Esophagus muscularis mucosa (tissue), 4 donors: ENCODE measurements around the gene CRACR2B. TPM values are rescaled to one million over a fixed set of nuclear protein-coding genes. Genes with fewer than 3 reads are reported as not detected.

Experiments used
- DNase-seq: peaks from one replicate; pipeline ENCODE4 v3.0.0-alpha.2; 2017; ENCODE audit errors: extremely low spot score
- H3K27ac ChIP-seq, 4 donors: fragments of 200-600 bp; sonication (generic); replicated peaks in 1 of 4; 1 replicate in 3 of 4; 2 replicates in 1 of 4; pipeline ENCODE4 v1.5.1; 2016 to 2019; ENCODE audit warnings: mild to moderate bottlenecking in 1 of 4
- H3K27me3 ChIP-seq, 4 donors: fragments of 200-600 bp; sonication (generic); one replicate each; pipeline versions ENCODE4 v1.5.1 to v1.6.0; 2016 to 2019
- H3K36me3 ChIP-seq, 4 donors: fragments of 200-600 bp; sonication (generic); one replicate each; pipeline ENCODE4 v1.5.1; 2016 to 2019
- H3K4me1 ChIP-seq, 4 donors: fragments of 200-600 bp; sonication (generic); one replicate each; pipeline ENCODE4 v1.5.1; 2016 to 2019
- H3K4me3 ChIP-seq, 4 donors: fragments of 200-600 bp; sonication (generic); 1 replicate in 2 of 4; 2 replicates in 2 of 4; pipeline ENCODE4 v1.5.1; 2016 to 2019; ENCODE audit warnings: mild to moderate bottlenecking in 4 of 4, moderate library complexity in 1 of 4
- H3K9me3 ChIP-seq, 4 donors: fragments of 200-600 bp; sonication (generic); 1 replicate in 3 of 4; 2 replicates in 1 of 4; pipeline ENCODE4 v1.5.1; 2016 to 2019
- CTCF ChIP-seq, 3 experiments: fragments of 200-600 bp in 2 of 3; fragments of 450-650 bp in 1 of 3; sonication (generic) in 2 of 3; IDR thresholded peaks; one replicate each; pipeline ENCODE4 v1.5.1; 2017 to 2019; ENCODE audit warnings: antibody characterized with exemption in 3 of 3, mild to moderate bottlenecking in 2 of 3, moderate library complexity in 1 of 3
- EP300 ChIP-seq: sonication (generic); formaldehyde crosslinking; IDR thresholded peaks from one replicate; pipeline ENCODE4 v1.6.1; 2017; ENCODE audit warnings: antibody characterized with exemption
- POLR2A ChIP-seq: fragments of 450-650 bp; IDR thresholded peaks from one replicate; pipeline ENCODE4 v1.6.1; 2017; ENCODE audit warnings: antibody characterized with exemption, moderate library complexity, mild to moderate bottlenecking, low read depth
- POLR2AphosphoS5 ChIP-seq, 2 donors: sonication (generic); formaldehyde crosslinking; IDR thresholded peaks; one replicate each; pipeline ENCODE4 v1.6.1; 2017; ENCODE audit warnings: antibody characterized with exemption in 2 of 2
- WGBS: methylation state at CpG from one replicate; pipeline ENCODE4 v1.1.5; 2018; 5-methylcytosine and 5-hydroxymethylcytosine counted together
- intact Hi-C: fragments of 100-400 bp; cut with DNase I; formaldehyde crosslinking; loops from one replicate; pipeline ENCODE4 v1.15.1; 2023
- total RNA-seq, 4 donors: library from RNA; depleted of rRNA; stranded (reverse); fragments of >200 nt; gene quantifications; one replicate each; pipeline versions ENCODE4 v1.1.0 to v1.2.1, GENCODE V29; 2016

CRACR2B gene
- total RNA-seq, 4 donors from 2014 or later, result 5.3 to 8.4 (median 7.0) TPM

- intact Hi-C loops, result no loop called here
- Histone ChIP-seq H3K27ac (peak overlapping the region; percentile 88 to 93 (median 90)), H3K27me3 (peaks cover 0 to 37% (median 25%) of the 10 kb centered on the region in 4 donors), H3K4me3 (peak overlapping the region; percentile 78 to 94 (median 84)), H3K4me1 (peaks cover 77 to 95% (median 92%) of the 10 kb centered on the region in 4 donors), H3K36me3 (peaks cover 23 to 32% (median 31%) of the 10 kb centered on the region in 4 donors), H3K9me3 (no peaks in the 10 kb centered on the region)
- 34% methylated on average over 9 of the region's 9 CpGs for WGBS
- DNase-seq, result no peak
- TF ChIP-seq POLR2AphosphoS5 (IDR thresholded peaks at IDR 0.05), result peak; percentile 45 to 51
- no peak for TF ChIP-seq EP300
- no peak for TF ChIP-seq POLR2A
- TF ChIP-seq CTCF (IDR thresholded peaks at IDR 0.05), result no peak
These were observed 6.2 kb downstream of the CRACR2B start for GRCh38 chr11:833849-834311.

- H3K27me3 ChIP-seq, result peaks cover 0 to 29% (median 18%) of the 10 kb centered on the region in 4 donors
- H3K36me3 ChIP-seq, result peaks cover 29 to 40% (median 39%) of the 10 kb centered on the region in 4 donors
- H3K27ac ChIP-seq, result peak overlapping the region; percentile 88 to 93 (median 90)
- H3K4me1 ChIP-seq, result peaks cover 74 to 95% (median 90%) of the 10 kb centered on the region in 4 donors
- DNase-seq, result no peak
- 17% methylated on average over 13 of the region's 31 CpGs for WGBS
- TF ChIP-seq POLR2AphosphoS5 (IDR thresholded peaks at IDR 0.05) (peak; percentile 84 to 88), EP300 (no peak), POLR2A (peak; percentile 49), CTCF (IDR thresholded peaks at IDR 0.05) (peak in 1 of 3 experiments; percentile 8)
- no peaks in the 10 kb centered on the region for H3K9me3 ChIP-seq
- H3K4me3 ChIP-seq, result peak overlapping the region; percentile 78 to 94 (median 84)
- intact Hi-C loops, result no loop called here
These were observed 6.9 kb downstream of the CRACR2B start for GRCh38 chr11:834371-835316.

- intact Hi-C loops, result no loop called here
- Histone ChIP-seq H3K27ac (peak overlapping the region; percentile 88 to 93 (median 90)), H3K27me3 (peaks cover 0 to 13% (median 3%) of the 10 kb centered on the region in 4 donors), H3K4me1 (peaks cover 69 to 95% (median 91%) of the 10 kb centered on the region in 4 donors), H3K4me3 (no peak overlapping the region), H3K36me3 (peaks cover 35 to 56% (median 53%) of the 10 kb centered on the region in 4 donors), H3K9me3 (no peaks in the 10 kb centered on the region)
- no CpG with 5 or more reads among the region's 14 CpGs for WGBS
- DNase-seq, result no peak
- TF ChIP-seq POLR2A, result no peak
- no peak for TF ChIP-seq CTCF (IDR thresholded peaks at IDR 0.05)
- no peak for TF ChIP-seq EP300
- no peak for TF ChIP-seq POLR2AphosphoS5 (IDR thresholded peaks at IDR 0.05)
These were observed 8.6 kb downstream of the CRACR2B start for GRCh38 chr11:836274-836673.

- DNase-seq, result no peak
- Histone ChIP-seq H3K4me1 (peaks cover 70 to 95% (median 91%) of the 10 kb centered on the region in 4 donors), H3K27me3 (peaks cover 0 to 9% (median under 1%) of the 10 kb centered on the region in 4 donors), H3K36me3 (peaks cover 35 to 56% (median 53%) of the 10 kb centered on the region in 4 donors), H3K27ac (peak overlapping the region; percentile 88 to 93 (median 90)), H3K9me3 (no peaks in the 10 kb centered on the region), H3K4me3 (no peak overlapping the region)
- 83% methylated on average over 7 of the region's 9 CpGs for WGBS
- TF ChIP-seq POLR2A, result no peak
- no peak for TF ChIP-seq EP300
- no peak for TF ChIP-seq CTCF (IDR thresholded peaks at IDR 0.05)
- no peak for TF ChIP-seq POLR2AphosphoS5 (IDR thresholded peaks at IDR 0.05)
- intact Hi-C loops, result no loop called here
These were observed 9.0 kb downstream of the CRACR2B start for GRCh38 chr11:836700-837099.
